ENCODE measurements around the gene KLHL25.

GRCh38 chr15:85717212-85717611 lies 77.5 kb downstream of the KLHL25 start:
- TF ChIP-seq FOXK2 (IDR thresholded peaks at IDR 0.05) (no peak), ZNF384 (IDR thresholded peaks at IDR 0.05) (no peak)

All from HEK293T (cell line).